ENCODE results near the gene SLIT3. TPM values are rescaled to one million over a fixed set of nuclear protein-coding genes. Genes with fewer than 3 reads are reported as not detected.

The SLIT3 gene
- total RNA-seq, 1 experiment from 2014 or later: 0.44 TPM

DNA sequence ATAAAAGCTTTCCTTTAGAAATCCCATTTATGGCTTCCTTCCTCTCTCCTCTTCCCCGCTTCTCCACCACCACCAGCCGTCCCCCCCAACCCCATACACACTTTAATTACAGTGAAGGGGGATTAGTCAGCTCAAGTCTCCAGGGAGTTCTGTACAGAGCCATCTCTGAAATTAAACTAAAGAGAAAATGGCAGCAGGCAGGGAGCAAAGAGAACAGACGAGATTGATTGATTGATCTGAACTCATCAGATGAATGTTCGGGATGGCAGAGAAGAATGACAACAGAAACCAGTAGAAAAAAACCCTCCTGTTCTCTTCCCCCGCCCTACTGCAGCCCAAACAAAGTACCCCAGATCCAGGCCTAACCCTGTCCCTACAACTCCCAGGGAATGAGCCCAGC is 480.1 kb downstream of the SLIT3 start:
- no peak overlapping the region for H3K4me2 ChIP-seq (ENCODE audit: low read length)
- intact Hi-C loops (cut with micrococcal nuclease): no loop called here
- H3K27me3 ChIP-seq (ENCODE audit: low read length): peaks cover 71% of the 10 kb centered on the region
- no peak overlapping the region for H3K9ac ChIP-seq (ENCODE audit: low read length)
- H2AFZ ChIP-seq (ENCODE audit: low read length): no peak overlapping the region
- H3K27ac ChIP-seq (ENCODE audit: low read length): no peak overlapping the region
- peaks cover 7% of the 10 kb centered on the region; the same call in 1 of the 2 replicates for H3K4me1 ChIP-seq (ENCODE audit: insufficient read depth, low read length)
- H3F3A ChIP-seq (ENCODE audit: low read length, unreplicated experiment): no peaks in the 10 kb centered on the region
- no peaks in the 10 kb centered on the region for H3K79me2 ChIP-seq (ENCODE audit: low read length)
- CTCF ChIA-PET: no interaction called here
- BruUV-seq (replicated peaks): no TSS peak
- TF ChIP-seq EZH2phosphoT487 (IDR thresholded peaks at IDR 0.05; ENCODE audit: borderline replicate concordance, low read length): no peak
- TF ChIP-seq EZH2 (IDR thresholded peaks at IDR 0.05; ENCODE audit: low read length, unreplicated experiment): no peak
- TF ChIP-seq, protein P1, sequence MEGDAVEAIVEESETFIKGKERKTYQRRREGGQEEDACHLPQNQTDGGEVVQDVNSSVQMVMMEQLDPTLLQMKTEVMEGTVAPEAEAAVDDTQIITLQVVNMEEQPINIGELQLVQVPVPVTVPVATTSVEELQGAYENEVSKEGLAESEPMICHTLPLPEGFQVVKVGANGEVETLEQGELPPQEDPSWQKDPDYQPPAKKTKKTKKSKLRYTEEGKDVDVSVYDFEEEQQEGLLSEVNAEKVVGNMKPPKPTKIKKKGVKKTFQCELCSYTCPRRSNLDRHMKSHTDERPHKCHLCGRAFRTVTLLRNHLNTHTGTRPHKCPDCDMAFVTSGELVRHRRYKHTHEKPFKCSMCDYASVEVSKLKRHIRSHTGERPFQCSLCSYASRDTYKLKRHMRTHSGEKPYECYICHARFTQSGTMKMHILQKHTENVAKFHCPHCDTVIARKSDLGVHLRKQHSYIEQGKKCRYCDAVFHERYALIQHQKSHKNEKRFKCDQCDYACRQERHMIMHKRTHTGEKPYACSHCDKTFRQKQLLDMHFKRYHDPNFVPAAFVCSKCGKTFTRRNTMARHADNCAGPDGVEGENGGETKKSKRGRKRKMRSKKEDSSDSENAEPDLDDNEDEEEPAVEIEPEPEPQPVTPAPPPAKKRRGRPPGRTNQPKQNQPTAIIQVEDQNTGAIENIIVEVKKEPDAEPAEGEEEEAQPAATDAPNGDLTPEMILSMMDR (conservative IDR thresholded peaks at IDR 0.05; ENCODE audit: low read depth, low read length): no peak
- ATAC-seq (no peak), DNase-seq (no peak)
- H3K4me3 ChIP-seq (ENCODE audit: low read length): no peak overlapping the region
- H3K9me3 ChIP-seq (ENCODE audit: low read length): no peaks in the 10 kb centered on the region
- H3K9me2 ChIP-seq (replicated peaks; ENCODE audit: low read length): no peaks in the 10 kb centered on the region
- H4K20me1 ChIP-seq (ENCODE audit: low read length): no peaks in the 10 kb centered on the region; the same call in 1 of the 2 replicates
- POLR2A ChIA-PET (ENCODE audit: unreplicated experiment): no interaction called here
- H3K36me3 ChIP-seq (ENCODE audit: low read depth, low read length): no peaks in the 10 kb centered on the region

DNA sequence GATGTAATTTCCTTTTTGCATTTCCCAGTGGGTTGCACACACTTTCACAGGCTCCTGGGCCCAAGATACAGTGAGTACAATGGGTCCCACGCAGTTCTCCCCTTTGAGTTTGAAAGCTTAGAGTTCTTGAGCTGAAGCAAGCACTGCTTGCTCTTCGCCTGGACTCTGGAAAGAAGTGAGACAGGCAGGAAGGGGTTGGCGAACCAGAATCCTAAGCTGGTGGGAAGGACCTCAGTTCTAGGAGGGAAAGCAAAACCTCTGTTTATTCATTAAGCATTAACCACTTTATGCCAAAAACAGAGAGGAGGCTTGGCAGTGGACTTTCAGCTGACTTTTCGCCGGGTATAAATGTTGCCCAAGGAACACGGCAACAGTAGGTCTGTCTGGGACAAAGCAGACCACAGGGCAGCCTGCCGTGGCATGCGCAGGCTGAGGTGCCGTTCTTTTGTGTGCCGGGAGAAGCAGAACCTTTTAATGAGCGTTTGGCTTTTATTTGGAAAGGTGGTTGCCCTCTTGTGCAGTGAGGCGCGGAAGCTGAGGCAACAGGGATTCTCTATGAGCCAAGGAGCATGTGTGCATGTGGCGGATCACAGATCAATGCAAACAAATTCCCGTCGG is 481.8 kb downstream of the SLIT3 start:
- ChIA-PET POLR2A (ENCODE audit: unreplicated experiment) (no interaction called here), CTCF (no interaction called here)
- Histone ChIP-seq H3K9me3 (ENCODE audit: low read length) (no peaks in the 10 kb centered on the region), H2AFZ (ENCODE audit: low read length) (no peak overlapping the region), H3K4me1 (ENCODE audit: insufficient read depth, low read length) (peaks cover 7% of the 10 kb centered on the region; the same call in 1 of the 2 replicates), H3K9ac (ENCODE audit: low read length) (no peak overlapping the region), H3K36me3 (ENCODE audit: low read depth, low read length) (no peaks in the 10 kb centered on the region), H3F3A (ENCODE audit: low read length, unreplicated experiment) (no peaks in the 10 kb centered on the region), H4K20me1 (ENCODE audit: low read length) (no peaks in the 10 kb centered on the region; the same call in 1 of the 2 replicates), H3K27ac (ENCODE audit: low read length) (no peak overlapping the region), H3K9me2 (replicated peaks; ENCODE audit: low read length) (no peaks in the 10 kb centered on the region), H3K4me3 (ENCODE audit: low read length) (no peak overlapping the region), H3K4me2 (ENCODE audit: low read length) (no peak overlapping the region), H3K27me3 (ENCODE audit: low read length) (peaks cover 83% of the 10 kb centered on the region), H3K79me2 (ENCODE audit: low read length) (no peaks in the 10 kb centered on the region)
- no TSS peak for BruUV-seq (replicated peaks)
- DNase-seq: no peak
- intact Hi-C loops (cut with micrococcal nuclease): no loop called here
- TF ChIP-seq, protein P1 (conservative IDR thresholded peaks at IDR 0.05; ENCODE audit: low read depth, low read length): no peak
- no peak for TF ChIP-seq EZH2phosphoT487 (IDR thresholded peaks at IDR 0.05; ENCODE audit: borderline replicate concordance, low read length)
- no peak for TF ChIP-seq EZH2 (IDR thresholded peaks at IDR 0.05; ENCODE audit: low read length, unreplicated experiment)
- ATAC-seq: no peak

DNA sequence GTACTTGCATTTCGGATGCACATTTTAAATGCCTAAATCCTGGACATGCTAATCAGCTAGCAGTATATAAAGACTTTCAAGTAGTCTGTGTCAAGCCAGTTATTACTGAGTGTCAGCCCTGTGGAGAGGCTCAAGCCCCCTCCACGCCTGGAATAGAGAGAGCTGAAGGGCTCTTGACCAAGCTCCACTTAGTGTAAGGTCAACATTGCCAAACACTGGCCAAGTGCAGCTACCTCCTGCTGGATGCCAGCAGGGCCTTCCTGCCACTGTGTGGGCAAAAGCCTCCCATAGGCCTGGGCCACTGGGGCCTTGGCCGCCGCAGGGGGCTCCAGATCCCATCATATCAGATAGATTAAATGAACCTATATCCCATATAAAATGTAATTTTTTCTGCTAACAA is 482.4 kb downstream of the SLIT3 start:
- H3K4me1 ChIP-seq (ENCODE audit: insufficient read depth, low read length): peaks cover 7% of the 10 kb centered on the region; the same call in 1 of the 2 replicates
- H2AFZ ChIP-seq (ENCODE audit: low read length): no peak overlapping the region
- no peaks in the 10 kb centered on the region for H3K9me2 ChIP-seq (replicated peaks; ENCODE audit: low read length)
- ChIA-PET CTCF (no interaction called here), POLR2A (ENCODE audit: unreplicated experiment) (no interaction called here)
- no peaks in the 10 kb centered on the region for H3K9me3 ChIP-seq (ENCODE audit: low read length)
- no peak overlapping the region for H3K4me3 ChIP-seq (ENCODE audit: low read length)
- no peaks in the 10 kb centered on the region for H3K36me3 ChIP-seq (ENCODE audit: low read depth, low read length)
- no peak for DNase-seq
- no peak for ATAC-seq
- H3K79me2 ChIP-seq (ENCODE audit: low read length): no peaks in the 10 kb centered on the region
- H3K4me2 ChIP-seq (ENCODE audit: low read length): no peak overlapping the region
- H3F3A ChIP-seq (ENCODE audit: low read length, unreplicated experiment): no peaks in the 10 kb centered on the region
- no peaks in the 10 kb centered on the region; the same call in 1 of the 2 replicates for H4K20me1 ChIP-seq (ENCODE audit: low read length)
- peaks cover 77% of the 10 kb centered on the region for H3K27me3 ChIP-seq (ENCODE audit: low read length)
- TF ChIP-seq EZH2 (IDR thresholded peaks at IDR 0.05; ENCODE audit: low read length, unreplicated experiment) (no peak), EZH2phosphoT487 (IDR thresholded peaks at IDR 0.05; ENCODE audit: borderline replicate concordance, low read length) (no peak)
- TF ChIP-seq, protein P1 (conservative IDR thresholded peaks at IDR 0.05; ENCODE audit: low read depth, low read length): no peak
- no peak overlapping the region for H3K27ac ChIP-seq (ENCODE audit: low read length)
- intact Hi-C loops (cut with micrococcal nuclease): no loop called here
- no peak overlapping the region for H3K9ac ChIP-seq (ENCODE audit: low read length)
- BruUV-seq (replicated peaks): no TSS peak

Measured in PC-3 (cell line).